Keratinocyte (primary cell): Measurements from ENCODE around the gene SIK3. TPM values are rescaled to one million over a fixed set of nuclear protein-coding genes. Genes with fewer than 3 reads are reported as not detected.

Experiments
- DNase-seq: peaks from one replicate; pipeline ENCODE4 v3.0.0-alpha.2; 2011; ENCODE audit warnings: low read depth, missing footprints, low spot score
- FAIRE-seq: peaks from 2 replicates; lab custom pipeline; 2011; peaks lifted over from hg19 to GRCh38; lab: Jason Lieb, UNC
- H2AFZ ChIP-seq: 2 replicates; pipeline ENCODE4 v1.6.0; 2012; ENCODE audit warnings: low read length, control low read depth, inconsistent platforms; ENCODE audit not compliant: control insufficient read depth
- H3K27ac ChIP-seq: 2 replicates; pipeline ENCODE4 v1.5.1; 2011; ENCODE audit warnings: low read length; ENCODE audit not compliant: control insufficient read depth, insufficient read depth
- H3K27me3 ChIP-seq: 3 replicates; pipeline ENCODE4 v1.6.0; 2011; ENCODE audit warnings: low read length; ENCODE audit not compliant: control insufficient read depth, insufficient read depth; ENCODE audit errors: extremely low read depth
- H3K36me3 ChIP-seq, 2 experiments: 2 replicates in 1 of 2; 3 replicates in 1 of 2; pipeline ENCODE4 v1.5.1; 2011; ENCODE audit warnings: low read length in 2 of 2, mild to moderate bottlenecking in 1 of 2; ENCODE audit not compliant: control insufficient read depth in 2 of 2, insufficient read depth in 2 of 2; ENCODE audit errors: extremely low read depth in 1 of 2
- H3K4me1 ChIP-seq: 3 replicates; pipeline ENCODE4 v1.5.1; 2011; ENCODE audit warnings: low read length; ENCODE audit not compliant: control insufficient read depth, insufficient read depth; ENCODE audit errors: extremely low read depth
- H3K4me2 ChIP-seq: 3 replicates; pipeline ENCODE4 v1.6.0; 2011; ENCODE audit warnings: low read depth, low read length; ENCODE audit not compliant: control insufficient read depth, insufficient read depth; ENCODE audit errors: extremely low read depth
- H3K4me3 ChIP-seq, 3 experiments: fragments of 200-600 bp in 1 of 3; sonication (generic) in 1 of 3; 2 replicates in 2 of 3; 3 replicates in 1 of 3; pipeline ENCODE4 v1.5.1; 2011 to 2016; ENCODE audit warnings: low read length in 3 of 3, mild to moderate bottlenecking in 3 of 3, control low read depth in 2 of 3, inconsistent platforms in 1 of 3, low read depth in 1 of 3, mixed read lengths in 1 of 3, mixed run types in 1 of 3, moderate library complexity in 1 of 3; ENCODE audit not compliant: control insufficient read depth in 2 of 3, insufficient read depth in 2 of 3; ENCODE audit errors: extremely low read depth in 1 of 3
- H3K79me2 ChIP-seq: 2 replicates; pipeline ENCODE4 v1.6.0; 2012; ENCODE audit warnings: low read length; ENCODE audit not compliant: control insufficient read depth, insufficient read depth
- H3K9ac ChIP-seq: 3 replicates; pipeline ENCODE4 v1.6.0; 2011; ENCODE audit warnings: low read length; ENCODE audit not compliant: control insufficient read depth, insufficient read depth; ENCODE audit errors: extremely low read depth
- H3K9me1 ChIP-seq: 3 replicates; pipeline ENCODE4 v1.6.0; 2011; ENCODE audit warnings: low read length; ENCODE audit not compliant: control insufficient read depth, insufficient read depth; ENCODE audit errors: extremely low read depth
- H3K9me3 ChIP-seq: 2 replicates; pipeline ENCODE4 v1.5.1; 2012; ENCODE audit warnings: low read depth, low read length; ENCODE audit not compliant: control insufficient read depth
- H4K20me1 ChIP-seq: 3 replicates; pipeline ENCODE4 v1.6.0; 2011; ENCODE audit warnings: low read length; ENCODE audit not compliant: control insufficient read depth, insufficient read depth; ENCODE audit errors: extremely low read depth
- CTCF ChIP-seq, 3 experiments: IDR thresholded peaks in 1 of 3; conservative IDR thresholded peaks in 1 of 3; optimal IDR thresholded peaks in 1 of 3; 2 replicates in 2 of 3; 3 replicates in 1 of 3; pipeline versions ENCODE3 to v1.5.1; 2011; ENCODE audit warnings: low read length in 3 of 3, mild to moderate bottlenecking in 3 of 3, moderate library complexity in 2 of 3, control low read depth in 1 of 3, inconsistent platforms in 1 of 3; ENCODE audit not compliant: insufficient read depth in 2 of 3; ENCODE audit errors: extremely low read depth in 1 of 3
- EZH2 ChIP-seq: IDR thresholded peaks from one replicate; pipeline ENCODE4 v1.6.1; 2012; ENCODE audit warnings: inconsistent platforms, mild to moderate bottlenecking, low read length, moderate library complexity
- dilution Hi-C: fragments of 300-500 bp; cut with MboI; formaldehyde crosslinking; loops from one replicate; pipeline ENCODE4 v1.7.0; 2020; ENCODE audit warnings: low sequenced_read_pairs; ENCODE audit not compliant: extremely low pct_ligation_motif_present
- polyA plus RNA-seq, 5 experiments: library from polyadenylated mRNA; depleted of rRNA in 3 of 5; stranded (reverse) in 3 of 5; stranded (forward) in 1 of 5; unstranded in 1 of 5; fragments of >200 nt; gene quantifications; 1 replicate in 1 of 5; 2 replicates in 3 of 5; 3 replicates in 1 of 5; pipeline versions ENCODE4 v1.2.1 to v1.2.3, GENCODE V29; 2011 to 2012; ENCODE audit warnings: missing spikeins in 2 of 5, low read depth in 1 of 5, low replicate concordance in 1 of 5

SIK3 gene
- polyA plus RNA-seq, 1 donor (not counting 4 experiments of a cell fraction or from before 2014, with no cell fraction given), result 8.2 TPM

- Histone ChIP-seq H3K4me3 (no peak overlapping the region), H3K9ac (no peak overlapping the region), H3K4me2 (peak overlapping the region; percentile 12), H3K27me3 (no peaks in the 10 kb centered on the region), H3K9me1 (no peaks in the 10 kb centered on the region), H3K9me3 (no peaks in the 10 kb centered on the region), H2AFZ (no peak overlapping the region), H3K4me1 (peaks cover 10% of the 10 kb centered on the region), H4K20me1 (no peaks in the 10 kb centered on the region), H3K27ac (peak overlapping the region; percentile 25), H3K36me3 (peaks cover 4 to 9% of the 10 kb centered on the region in 2 experiments), H3K79me2 (no peaks in the 10 kb centered on the region)
- dilution Hi-C loops, result no loop called here
- DNase-seq, result peak; percentile 15
- FAIRE-seq, result peak; percentile 46
- TF ChIP-seq EZH2, result no peak
- TF ChIP-seq CTCF (optimal IDR thresholded peaks at IDR 0.05 in 1 of 3, IDR thresholded peaks at IDR 0.05 in 1 of 3, conservative IDR thresholded peaks at IDR 0.05 in 1 of 3; ENCODE audit: extremely low read depth in 1 of 3, insufficient read depth in 2 of 3, low read length in 3 of 3), result no peak
Measured at GRCh38 chr11:116948391-116948790, 149.8 kb downstream of the SIK3 start.

GRCh38 chr11:116946414-116946813 is 151.8 kb downstream of the SIK3 start:
- Histone ChIP-seq H3K9me3 (no peaks in the 10 kb centered on the region), H3K36me3 (peaks cover 4 to 9% of the 10 kb centered on the region in 2 experiments), H3K27me3 (no peaks in the 10 kb centered on the region), H2AFZ (no peak overlapping the region), H3K4me2 (no peak overlapping the region), H3K9me1 (no peaks in the 10 kb centered on the region), H4K20me1 (no peaks in the 10 kb centered on the region), H3K4me1 (peaks cover 10% of the 10 kb centered on the region), H3K27ac (no peak overlapping the region), H3K9ac (no peak overlapping the region), H3K79me2 (no peaks in the 10 kb centered on the region), H3K4me3 (no peak overlapping the region)
- dilution Hi-C loops, result no loop called here
- TF ChIP-seq EZH2 (no peak), CTCF (optimal IDR thresholded peaks at IDR 0.05 in 1 of 3, IDR thresholded peaks at IDR 0.05 in 1 of 3, conservative IDR thresholded peaks at IDR 0.05 in 1 of 3; ENCODE audit: extremely low read depth in 1 of 3, insufficient read depth in 2 of 3, low read length in 3 of 3) (no peak)
- FAIRE-seq (no peak), DNase-seq (no peak)
